Tibial artery (tissue), 4 donors: Measurements from ENCODE around the gene KIF26A.
A peak's percentile ranks its signal among the peaks of the same experiment; 100 is the strongest.

Source experiments
- DNase-seq, 2 donors: peaks; one replicate each; pipeline ENCODE4 v3.0.0-alpha.2; 2019
- H3K27ac ChIP-seq, 2 donors: fragments of 200-600 bp; sonication (generic) in 1 of 2; 1 replicate in 1 of 2; 2 replicates in 1 of 2; pipeline ENCODE4 v1.5.1; 2018 to 2019; ENCODE audit warnings: mild to moderate bottlenecking in 1 of 2
- H3K27me3 ChIP-seq, 2 donors: fragments of 200-600 bp; sonication (generic) in 1 of 2; one replicate each; pipeline versions ENCODE4 v1.5.1 to v1.6.0; 2016 to 2019
- H3K36me3 ChIP-seq, 3 donors: fragments of 200-600 bp; sonication (generic) in 2 of 3; one replicate each; pipeline ENCODE4 v1.5.1; 2016 to 2019; ENCODE audit warnings: mild to moderate bottlenecking in 2 of 3
- H3K4me1 ChIP-seq, 4 donors: fragments of 200-600 bp; sonication (generic) in 2 of 4; 1 replicate in 3 of 4; 2 replicates in 1 of 4; pipeline ENCODE4 v1.5.1; 2016 to 2019
- H3K4me3 ChIP-seq, 2 donors: fragments of 200-600 bp; sonication (generic) in 1 of 2; 1 replicate in 1 of 2; 2 replicates in 1 of 2; pipeline ENCODE4 v1.5.1; 2018 to 2019; ENCODE audit warnings: mild to moderate bottlenecking in 2 of 2
- H3K9me3 ChIP-seq, 3 donors: fragments of 200-600 bp; sonication (generic) in 1 of 3; one replicate each; pipeline ENCODE4 v1.5.1; 2016 to 2019
- intact Hi-C: fragments of 100-400 bp; cut with DNase I; formaldehyde crosslinking; loops from one replicate; pipeline ENCODE4 v1.15.0; 2023; ENCODE audit warnings: low total_unique reads
- TF ChIP-seq, protein P1 (sequence below), 2 experiments: fragments of 200-600 bp in 1 of 2; fragments of 450-650 bp in 1 of 2; IDR thresholded peaks; one replicate each; pipeline ENCODE4 v1.5.1; 2017 to 2019; ENCODE audit warnings: antibody characterized with exemption in 2 of 2, mild to moderate bottlenecking in 1 of 2, moderate library complexity in 1 of 2

The KIF26A gene

DNA sequence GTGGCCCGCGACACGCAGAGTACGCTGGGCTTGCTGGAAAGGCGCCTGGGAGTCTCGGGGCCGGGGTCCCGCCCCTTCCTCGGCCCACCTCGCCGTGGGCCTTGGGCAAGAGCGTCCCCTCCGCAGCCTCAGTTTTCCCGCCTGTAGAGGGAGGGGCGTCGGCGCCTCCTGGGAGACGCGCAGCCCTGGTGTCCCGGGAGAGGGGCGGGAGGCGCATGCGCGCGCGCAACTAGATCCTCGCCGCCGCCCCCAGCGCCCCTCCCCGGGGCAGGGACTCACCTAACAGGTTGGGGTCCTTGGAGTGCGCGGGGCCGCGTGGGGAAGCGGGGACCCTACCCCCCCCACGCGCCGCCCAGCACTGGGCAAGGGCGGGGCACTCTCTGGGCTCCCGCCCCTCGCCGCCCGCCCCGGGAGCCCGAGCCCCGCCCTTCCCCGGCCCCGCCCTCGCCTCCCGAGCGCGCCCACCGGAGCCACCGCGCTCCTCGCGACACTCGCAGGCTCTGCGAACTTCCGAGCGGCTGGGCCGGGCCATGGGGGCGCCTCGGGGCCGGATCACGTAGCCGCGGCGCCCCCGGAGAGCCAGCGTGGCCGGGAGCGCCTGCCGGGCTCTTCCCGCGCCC lies at the start of gene KIF26A:
Gene KIF26A, plus strand, starts transcription at position 490 of the 620 bp plus-strand sequence. CDS start 136 bp downstream, outside the sequence.
- Histone ChIP-seq H3K4me3 (peak within 1 kb of the TSS; percentile 39 to 51), H3K9me3 (no peaks in the 10 kb centered on the region), H3K27me3 (peaks cover 0 to 94% of the 10 kb centered on the region in 2 donors), H3K27ac (no peak within 1 kb of the TSS), H3K4me1 (peaks cover 0 to 45% (median 34%) of the 10 kb centered on the region in 4 donors), H3K36me3 (no peaks in the 10 kb centered on the region)
- TF ChIP-seq, protein P1, sequence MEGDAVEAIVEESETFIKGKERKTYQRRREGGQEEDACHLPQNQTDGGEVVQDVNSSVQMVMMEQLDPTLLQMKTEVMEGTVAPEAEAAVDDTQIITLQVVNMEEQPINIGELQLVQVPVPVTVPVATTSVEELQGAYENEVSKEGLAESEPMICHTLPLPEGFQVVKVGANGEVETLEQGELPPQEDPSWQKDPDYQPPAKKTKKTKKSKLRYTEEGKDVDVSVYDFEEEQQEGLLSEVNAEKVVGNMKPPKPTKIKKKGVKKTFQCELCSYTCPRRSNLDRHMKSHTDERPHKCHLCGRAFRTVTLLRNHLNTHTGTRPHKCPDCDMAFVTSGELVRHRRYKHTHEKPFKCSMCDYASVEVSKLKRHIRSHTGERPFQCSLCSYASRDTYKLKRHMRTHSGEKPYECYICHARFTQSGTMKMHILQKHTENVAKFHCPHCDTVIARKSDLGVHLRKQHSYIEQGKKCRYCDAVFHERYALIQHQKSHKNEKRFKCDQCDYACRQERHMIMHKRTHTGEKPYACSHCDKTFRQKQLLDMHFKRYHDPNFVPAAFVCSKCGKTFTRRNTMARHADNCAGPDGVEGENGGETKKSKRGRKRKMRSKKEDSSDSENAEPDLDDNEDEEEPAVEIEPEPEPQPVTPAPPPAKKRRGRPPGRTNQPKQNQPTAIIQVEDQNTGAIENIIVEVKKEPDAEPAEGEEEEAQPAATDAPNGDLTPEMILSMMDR (IDR thresholded peaks at IDR 0.05): no peak
- intact Hi-C loops: loop anchor here (5.0 kb wide), 1 partner anchor 499 kb away; no protein-coding TSS in a partner anchor
- DNase-seq: peak in 1 of 2 donors; percentile 62

DNA sequence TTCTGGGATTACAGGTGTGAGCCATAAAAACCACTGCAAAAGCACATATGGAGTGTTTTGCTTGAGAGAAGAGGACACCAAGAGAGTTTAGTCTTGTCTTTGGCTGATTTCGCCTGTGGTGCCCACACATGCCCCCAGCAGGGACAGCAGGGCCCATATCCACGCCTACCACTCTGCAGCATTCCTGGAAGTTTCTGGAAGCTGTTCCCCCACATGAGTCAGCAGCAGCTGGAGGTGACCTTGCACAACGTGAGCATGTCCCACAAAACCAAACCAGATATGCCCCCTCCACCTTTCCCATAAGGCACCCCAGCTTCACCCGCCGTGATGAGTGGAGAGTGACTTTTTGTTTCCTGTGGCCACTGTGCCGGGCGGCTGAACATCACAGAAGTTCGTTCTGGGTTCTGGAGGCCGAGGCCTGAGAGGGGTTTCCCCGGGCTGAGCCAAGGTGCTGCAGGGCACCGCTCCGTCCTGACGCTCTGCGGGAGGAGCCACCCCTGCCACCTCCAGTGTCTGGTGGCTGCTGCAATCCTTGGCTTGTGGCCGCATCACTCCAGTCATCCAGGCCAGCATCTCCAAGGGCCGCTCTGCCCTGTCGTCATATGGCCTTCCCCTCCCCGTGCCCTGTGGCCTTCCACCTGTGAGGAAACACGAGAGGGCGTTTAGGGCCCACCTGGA lies 48.2 kb upstream of the KIF26A start:
- TF ChIP-seq, protein P1 (IDR thresholded peaks at IDR 0.05): no peak
- Histone ChIP-seq H3K4me3 (no peak overlapping the region), H3K27ac (no peak overlapping the region), H3K9me3 (peaks cover 0 to 3% (median 0%) of the 10 kb centered on the region in 3 donors), H3K4me1 (peaks cover 0 to 12% (median 4%) of the 10 kb centered on the region in 4 donors), H3K36me3 (no peaks in the 10 kb centered on the region), H3K27me3 (peaks cover 0 to 70% of the 10 kb centered on the region in 2 donors)
- DNase-seq: peak; percentile 11 to 59
- intact Hi-C loops: no loop called here

DNA sequence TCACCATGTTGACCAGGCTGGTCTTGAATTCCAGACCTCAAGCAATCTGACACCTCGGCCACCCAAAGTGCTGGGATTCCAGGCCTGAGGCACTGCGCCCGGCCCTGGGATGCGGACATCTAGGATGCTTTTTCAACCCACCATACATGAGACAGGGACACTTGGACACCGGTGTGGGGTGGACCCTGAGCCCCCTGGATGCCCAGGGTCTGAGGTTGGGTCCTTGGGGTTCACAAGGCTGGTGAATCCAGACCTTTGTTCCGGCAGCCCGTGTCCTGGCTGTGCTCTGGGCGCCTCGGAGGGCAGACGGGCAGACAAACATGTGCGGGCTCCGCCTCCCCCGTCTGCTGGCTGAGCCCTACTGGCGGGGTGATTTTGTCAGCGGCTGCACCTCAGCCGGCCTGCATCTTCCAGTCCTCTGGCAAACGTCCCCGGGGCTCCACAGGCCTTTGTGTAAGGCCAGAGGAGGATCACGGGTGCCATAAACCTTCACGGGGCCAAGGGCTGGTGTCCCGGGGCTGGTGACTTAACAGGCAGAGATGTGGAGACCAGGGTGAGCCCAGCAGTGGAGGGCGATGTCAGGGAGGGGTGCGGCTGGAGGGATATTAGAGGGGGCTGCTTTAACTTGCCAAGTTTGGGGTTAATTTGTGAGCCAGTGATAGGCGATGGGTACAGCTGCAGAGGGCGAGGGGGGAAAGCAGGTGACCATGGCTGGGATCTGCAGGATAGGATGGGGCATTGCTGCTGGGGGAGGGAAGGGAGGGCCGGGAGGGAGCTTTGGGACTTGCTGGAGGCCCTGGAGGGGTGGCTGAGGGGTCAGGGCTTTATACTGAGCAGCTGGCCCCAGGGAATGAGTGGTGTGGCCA lies 47.1 kb upstream of the KIF26A start:
- intact Hi-C loops: no loop called here
- peak in 1 of 2 donors; percentile 17 for DNase-seq
- no peaks in the 10 kb centered on the region for H3K36me3 ChIP-seq

DNA sequence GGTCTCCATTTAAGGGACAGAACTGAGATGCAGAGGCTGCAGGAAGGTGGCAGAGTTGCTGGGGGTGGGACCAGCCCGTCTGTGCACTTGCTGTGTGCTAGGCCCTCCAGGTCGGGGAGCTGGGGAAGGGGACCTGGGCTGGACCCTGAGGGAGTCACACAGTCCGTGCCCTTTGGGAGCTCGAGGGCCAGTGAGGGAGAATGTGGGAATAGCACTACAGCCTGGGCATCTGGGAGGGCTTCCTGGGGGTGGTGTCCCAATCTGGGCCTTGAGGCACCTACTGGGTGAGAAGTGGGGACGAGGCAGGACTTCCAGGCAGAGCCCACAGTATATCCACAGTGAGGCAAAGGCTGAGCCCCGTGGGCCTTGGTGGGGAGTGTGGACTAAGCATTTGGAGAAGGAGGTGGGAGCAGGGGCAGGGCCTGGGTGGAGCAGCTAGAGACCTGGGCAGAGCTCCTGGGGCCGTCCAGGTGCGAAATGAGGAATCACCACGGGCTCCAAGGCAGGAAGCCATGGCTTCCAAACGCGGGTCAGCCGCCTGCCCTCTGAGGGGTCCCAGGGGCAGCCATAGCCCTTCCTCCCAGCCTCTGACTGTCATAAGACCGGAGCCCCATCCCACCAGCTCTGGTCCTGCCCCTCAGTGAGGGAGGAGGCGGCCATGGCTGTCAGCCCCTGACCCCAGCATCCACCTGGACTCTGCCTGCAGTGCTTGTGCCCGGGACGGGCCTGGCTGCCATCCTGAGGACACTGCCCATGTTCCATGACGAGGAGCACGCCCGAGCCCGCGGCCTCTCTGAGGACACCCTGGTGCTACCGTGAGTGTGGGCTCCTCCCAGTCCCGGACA lies 46.2 kb upstream of the KIF26A start:
- H3K27ac ChIP-seq: no peak overlapping the region
- DNase-seq: peak; percentile 17 to 55
- intact Hi-C loops: no loop called here
- TF ChIP-seq, protein P1 (IDR thresholded peaks at IDR 0.05): no peak
- peaks cover 0 to 5% (median 0%) of the 10 kb centered on the region in 4 donors for H3K4me1 ChIP-seq
- H3K27me3 ChIP-seq: peaks cover 0 to 64% of the 10 kb centered on the region in 2 donors
- H3K9me3 ChIP-seq: peaks cover 0 to 3% (median 0%) of the 10 kb centered on the region in 3 donors
- no peaks in the 10 kb centered on the region for H3K36me3 ChIP-seq
- H3K4me3 ChIP-seq: no peak overlapping the region

More for the DNA sequence above, 47.1 kb upstream of the KIF26A start:
- peaks cover 0 to 5% (median 0%) of the 10 kb centered on the region in 4 donors for H3K4me1 ChIP-seq
- H3K27ac ChIP-seq: no peak overlapping the region
- H3K4me3 ChIP-seq: no peak overlapping the region
- H3K9me3 ChIP-seq: peaks cover 0 to 3% (median 0%) of the 10 kb centered on the region in 3 donors
- TF ChIP-seq, protein P1 (IDR thresholded peaks at IDR 0.05): no peak
- H3K27me3 ChIP-seq: peaks cover 0 to 72% of the 10 kb centered on the region in 2 donors
